GM23248 (cell line): Measurements from ENCODE around the gene RAB22A.

ENCODE experiments used
- EZH2 ChIP-seq: fragments of 200-600 bp; sonication (generic); IDR thresholded peaks from 2 replicates; pipeline ENCODE4 v1.6.1; 2018; ENCODE audit warnings: antibody characterized with exemption, mild to moderate bottlenecking; ENCODE audit not compliant: insufficient read depth, poor library complexity, severe bottlenecking
- EZH2phosphoT487 ChIP-seq: fragments of 200-600 bp; sonication (generic); IDR thresholded peaks from 2 replicates; pipeline ENCODE4 v1.6.1; 2018; ENCODE audit warnings: antibody characterized with exemption, moderate library complexity, mild to moderate bottlenecking, low read depth; ENCODE audit not compliant: insufficient read depth

- TF ChIP-seq EZH2phosphoT487 = no peak
- TF ChIP-seq EZH2 = no peak
Measured at GRCh38 chr20:58395604-58396003, 86.1 kb downstream of the RAB22A start.
